Activated T-cell treated with anti-CD3 and anti-CD28 coated beads, Interleukin-2, amount 50 U/mL, for 4 hours (primary cell): ENCODE results near the gene NKX2-8. TPM values are rescaled to one million over a fixed set of nuclear protein-coding genes. Genes with fewer than 3 reads are reported as not detected.
"Not testable (repeated sequence)": the region's sequence is repeated elsewhere in the genome, so short reads cannot be mapped to it uniquely, and the experiment has no call there.

Source experiments
- ATAC-seq, 2 donors: fragments of 200-7000 bp; cut with Tn5 transposase; one replicate each; pipeline ENCODE4 v1.10.0; 2021
- DNase-seq: peaks from one replicate; pipeline ENCODE4 v3.0.0-alpha.2; 2020
- H3K27me3 Mint-ChIP-seq: one replicate; pipeline ENCODE4 v1.8.0; 2021; ENCODE audit warnings: low read depth, mixed read lengths
- H3K36me3 Mint-ChIP-seq: one replicate; pipeline ENCODE4 v1.8.0; 2022; ENCODE audit warnings: mixed read lengths; ENCODE audit not compliant: insufficient read depth
- H3K4me1 Mint-ChIP-seq: one replicate; pipeline ENCODE4 v1.8.0; 2021; ENCODE audit warnings: low read depth, mixed read lengths
- H3K4me3 Mint-ChIP-seq: one replicate; pipeline ENCODE4 v1.8.0; 2021; ENCODE audit warnings: mild to moderate bottlenecking, moderate library complexity, mixed read lengths
- H3K9me3 Mint-ChIP-seq: one replicate; pipeline ENCODE4 v1.8.0; 2021; ENCODE audit warnings: mixed read lengths
- total RNA-seq, 3 donors: library from RNA; stranded (reverse); gene quantifications; one replicate each; pipeline ENCODE4 v1.2.1, GENCODE V29; 2021

Gene NKX2-8
- total RNA-seq, 3 donors from 2014 or later = not detected

DNA sequence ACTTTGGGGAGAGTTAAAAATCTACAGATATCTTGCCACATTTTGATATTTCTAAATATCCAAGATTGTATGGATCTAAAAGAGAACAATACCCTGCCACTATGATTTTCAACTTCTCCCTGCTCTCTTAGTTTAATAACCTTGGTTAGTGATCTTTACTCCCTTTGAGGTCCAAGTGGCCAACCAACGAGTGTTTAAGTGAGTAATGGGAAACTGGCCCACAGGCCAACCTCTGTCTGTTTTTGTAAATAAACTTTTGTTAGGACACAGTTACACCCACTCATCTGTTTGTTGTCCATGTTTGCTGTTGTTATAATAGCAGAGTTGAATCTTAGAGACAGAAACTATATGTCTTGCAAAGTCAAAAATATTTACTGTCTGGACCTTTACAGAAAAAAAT, 31.5 kb downstream of the NKX2-8 start:
- Mint-ChIP-seq H3K36me3 (no peaks in the 10 kb centered on the region), H3K27me3 (peaks cover 10% of the 10 kb centered on the region), H3K4me1 (no peaks in the 10 kb centered on the region), H3K9me3 (no peaks in the 10 kb centered on the region), H3K4me3 (no peak overlapping the region)
- ATAC-seq (no peak), DNase-seq (no peak)

DNA sequence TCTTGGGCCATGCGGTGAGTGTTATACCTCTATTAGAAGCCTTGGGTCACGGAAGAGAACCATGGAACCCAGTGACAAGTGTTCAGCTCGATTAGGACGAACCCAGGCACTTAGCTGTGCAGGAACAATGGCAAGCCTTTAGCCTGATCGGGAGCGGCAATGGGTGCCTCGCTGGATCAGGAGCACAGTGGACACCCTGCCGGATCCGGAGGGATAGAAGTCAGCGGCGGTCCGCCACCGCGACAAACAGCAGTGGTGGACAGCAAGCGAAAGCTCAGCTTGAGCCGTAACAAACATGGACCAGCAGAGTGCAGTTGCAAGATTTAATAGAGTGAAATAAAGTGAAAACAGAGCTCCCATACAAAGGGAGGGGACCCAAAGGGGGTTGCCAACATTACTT, 38.1 kb downstream of the NKX2-8 start:
- ATAC-seq, H3K36me3 Mint-ChIP-seq, H3K4me3 Mint-ChIP-seq, H3K9me3 Mint-ChIP-seq, H3K4me1 Mint-ChIP-seq, DNase-seq: not testable (repeated sequence)
- H3K27me3 Mint-ChIP-seq = peaks cover 11% of the 10 kb centered on the region

DNA sequence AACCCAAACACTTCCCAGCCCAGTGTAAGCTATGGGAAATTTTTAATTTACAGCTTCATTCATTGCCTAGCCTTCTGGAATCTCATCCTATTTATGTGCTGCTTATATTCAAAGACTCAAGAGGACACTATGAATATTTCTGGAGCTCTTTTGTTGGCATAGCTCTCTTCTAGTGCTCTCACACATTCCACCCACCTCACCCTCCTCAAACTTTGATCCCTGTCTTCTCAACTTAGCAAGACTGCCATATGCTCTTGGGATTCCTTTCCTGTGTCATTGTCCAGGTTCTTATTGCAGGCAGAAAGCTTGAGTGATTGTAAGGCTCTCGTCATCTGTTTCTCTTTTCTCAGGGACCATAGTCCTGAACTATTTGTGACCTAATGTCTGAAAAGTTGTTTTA, 44.4 kb downstream of the NKX2-8 start:
- no peak overlapping the region for H3K4me3 Mint-ChIP-seq
- H3K4me1 Mint-ChIP-seq = no peaks in the 10 kb centered on the region
- peaks cover 16% of the 10 kb centered on the region for H3K9me3 Mint-ChIP-seq
- peaks cover 21% of the 10 kb centered on the region for H3K27me3 Mint-ChIP-seq
- H3K36me3 Mint-ChIP-seq = no peaks in the 10 kb centered on the region
- no peak for ATAC-seq
- DNase-seq = no peak

Other genes starting within 250 kb of the NKX2-8 start
- gene NKX2-1, start 62.4 kb downstream of the NKX2-8 start, total RNA-seq = under 1 TPM in 1 of 3 donors, not detected in 2; 0.13 TPM
- under 1 TPM in 1 of 3 donors, not detected in 2; 0.08 TPM for gene PAX9, start 79.2 kb upstream of the NKX2-8 start, total RNA-seq